Glutamatergic neuron (in vitro differentiated cells): Measurements from ENCODE around the gene CCDC192. TPM values are rescaled to one million over a fixed set of nuclear protein-coding genes. Genes with fewer than 3 reads are reported as not detected.

Experiments
- DNase-seq: peaks from one replicate; pipeline ENCODE4 v3.0.0; 2022
- H3K27ac Mint-ChIP-seq: one replicate; pipeline ENCODE4 v1.8.0; 2020; ENCODE audit warnings: mild to moderate bottlenecking, mixed read lengths, inconsistent platforms; ENCODE audit not compliant: unreplicated experiment
- H3K27me3 Mint-ChIP-seq: one replicate; pipeline ENCODE4 v1.8.0; 2020; ENCODE audit warnings: mild to moderate bottlenecking, moderate library complexity, mixed read lengths, inconsistent platforms; ENCODE audit not compliant: unreplicated experiment
- H3K36me3 Mint-ChIP-seq: one replicate; pipeline ENCODE4 v1.8.0; 2020; ENCODE audit warnings: mild to moderate bottlenecking, mixed read lengths, inconsistent platforms; ENCODE audit not compliant: unreplicated experiment
- H3K4me1 Mint-ChIP-seq: one replicate; pipeline ENCODE4 v1.8.0; 2020; ENCODE audit warnings: mild to moderate bottlenecking, low read depth, mixed read lengths, inconsistent platforms; ENCODE audit not compliant: unreplicated experiment
- H3K4me3 Mint-ChIP-seq: one replicate; pipeline ENCODE4 v1.8.0; 2020; ENCODE audit warnings: mild to moderate bottlenecking, mixed read lengths, inconsistent platforms; ENCODE audit not compliant: unreplicated experiment
- H3K9me3 Mint-ChIP-seq: one replicate; pipeline ENCODE4 v1.8.0; 2020; ENCODE audit warnings: mild to moderate bottlenecking, moderate library complexity, mixed read lengths, inconsistent platforms; ENCODE audit not compliant: unreplicated experiment
- total RNA-seq: library from RNA; stranded (reverse); fragmentation: NEBNext Ultra II Directional; extraction: Animal tissue kit (Norgen Biotek cat#: 25700); gene quantifications from one replicate; pipeline ENCODE4 v1.2.1, GENCODE V29; 2021; ENCODE audit not compliant: unreplicated experiment
- TF ChIP-seq, protein P1 (sequence below): fragments of 200-600 bp; sonication (generic); IDR thresholded peaks from one replicate; pipeline ENCODE4 v1.5.0; 2021; ENCODE audit not compliant: partially characterized antibody, unreplicated experiment

CCDC192 gene
- total RNA-seq, 1 donor from 2014 or later = not detected

DNA sequence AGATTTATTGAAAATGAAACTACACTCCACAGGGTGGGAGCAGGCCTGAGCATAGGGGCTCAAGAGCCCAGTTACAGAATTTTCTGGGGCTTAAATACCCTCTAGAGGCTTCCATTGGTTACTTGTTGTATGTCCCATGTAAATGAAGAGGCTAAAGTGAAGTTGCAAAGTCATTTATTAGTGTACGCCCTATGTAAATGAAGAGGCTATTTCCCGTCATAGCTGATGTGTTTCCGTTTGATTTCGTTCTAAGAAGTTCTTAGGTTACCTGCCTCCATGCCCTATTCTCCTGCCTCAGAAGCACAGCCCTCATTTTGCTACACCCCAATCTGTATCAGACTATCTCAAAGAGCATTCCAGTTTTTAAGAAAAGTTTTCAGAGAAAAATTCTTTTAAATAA is 273.3 kb downstream of the CCDC192 start:
- no peaks in the 10 kb centered on the region for H3K36me3 Mint-ChIP-seq
- no peak for DNase-seq
- no peak overlapping the region for H3K27ac Mint-ChIP-seq
- H3K27me3 Mint-ChIP-seq = no peaks in the 10 kb centered on the region
- H3K4me1 Mint-ChIP-seq = no peaks in the 10 kb centered on the region
- no peaks in the 10 kb centered on the region for H3K9me3 Mint-ChIP-seq
- TF ChIP-seq, protein P1, sequence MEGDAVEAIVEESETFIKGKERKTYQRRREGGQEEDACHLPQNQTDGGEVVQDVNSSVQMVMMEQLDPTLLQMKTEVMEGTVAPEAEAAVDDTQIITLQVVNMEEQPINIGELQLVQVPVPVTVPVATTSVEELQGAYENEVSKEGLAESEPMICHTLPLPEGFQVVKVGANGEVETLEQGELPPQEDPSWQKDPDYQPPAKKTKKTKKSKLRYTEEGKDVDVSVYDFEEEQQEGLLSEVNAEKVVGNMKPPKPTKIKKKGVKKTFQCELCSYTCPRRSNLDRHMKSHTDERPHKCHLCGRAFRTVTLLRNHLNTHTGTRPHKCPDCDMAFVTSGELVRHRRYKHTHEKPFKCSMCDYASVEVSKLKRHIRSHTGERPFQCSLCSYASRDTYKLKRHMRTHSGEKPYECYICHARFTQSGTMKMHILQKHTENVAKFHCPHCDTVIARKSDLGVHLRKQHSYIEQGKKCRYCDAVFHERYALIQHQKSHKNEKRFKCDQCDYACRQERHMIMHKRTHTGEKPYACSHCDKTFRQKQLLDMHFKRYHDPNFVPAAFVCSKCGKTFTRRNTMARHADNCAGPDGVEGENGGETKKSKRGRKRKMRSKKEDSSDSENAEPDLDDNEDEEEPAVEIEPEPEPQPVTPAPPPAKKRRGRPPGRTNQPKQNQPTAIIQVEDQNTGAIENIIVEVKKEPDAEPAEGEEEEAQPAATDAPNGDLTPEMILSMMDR = no peak
- H3K4me3 Mint-ChIP-seq = no peak overlapping the region

GRCh38 chr5:127976991-127977717 is 274.0 kb downstream of the CCDC192 start:
- H3K9me3 Mint-ChIP-seq = no peaks in the 10 kb centered on the region
- H3K36me3 Mint-ChIP-seq = no peaks in the 10 kb centered on the region
- no peak for DNase-seq
- no peaks in the 10 kb centered on the region for H3K27me3 Mint-ChIP-seq
- H3K4me1 Mint-ChIP-seq = no peaks in the 10 kb centered on the region
- TF ChIP-seq, protein P1 = no peak
- no peak overlapping the region for H3K27ac Mint-ChIP-seq
- no peak overlapping the region for H3K4me3 Mint-ChIP-seq

DNA sequence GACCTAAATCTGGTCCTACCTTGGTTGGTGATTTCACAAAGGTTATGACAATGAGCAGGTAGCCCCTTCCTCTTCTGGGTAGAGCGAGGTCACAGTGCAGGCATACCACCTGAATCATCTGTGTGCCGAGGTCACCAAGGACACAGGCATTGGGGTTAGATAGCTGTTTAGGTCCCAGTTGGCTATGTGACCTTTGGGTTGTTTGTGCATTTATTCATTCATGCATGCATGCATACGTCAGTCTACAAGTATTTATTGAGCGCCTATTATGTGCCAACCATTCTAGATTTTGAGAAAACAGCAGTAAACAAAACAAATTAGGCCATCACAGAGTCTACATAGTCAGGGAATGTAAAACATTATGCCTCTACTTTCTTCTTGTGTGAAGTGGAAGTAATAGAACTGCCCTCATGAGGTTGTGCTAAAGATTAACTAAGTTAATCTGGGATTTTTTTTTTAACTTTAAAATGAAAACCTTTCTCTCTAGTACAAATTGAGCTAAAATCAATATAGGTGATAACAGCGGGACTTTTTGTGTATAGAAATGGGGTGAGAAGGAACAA is 275.6 kb downstream of the CCDC192 start:
- DNase-seq = no peak

GRCh38 chr5:127979475-127979874 is 276.3 kb downstream of the CCDC192 start:
- no peaks in the 10 kb centered on the region for H3K36me3 Mint-ChIP-seq
- H3K27ac Mint-ChIP-seq = no peak overlapping the region
- H3K4me1 Mint-ChIP-seq = no peaks in the 10 kb centered on the region
- TF ChIP-seq, protein P1 = no peak
- no peaks in the 10 kb centered on the region for H3K9me3 Mint-ChIP-seq
- no peak for DNase-seq
- no peaks in the 10 kb centered on the region for H3K27me3 Mint-ChIP-seq
- H3K4me3 Mint-ChIP-seq = no peak overlapping the region

More for the DNA sequence above, 275.6 kb downstream of the CCDC192 start:
- no peak overlapping the region for H3K4me3 Mint-ChIP-seq
- H3K9me3 Mint-ChIP-seq = no peaks in the 10 kb centered on the region
- H3K27ac Mint-ChIP-seq = no peak overlapping the region
- H3K36me3 Mint-ChIP-seq = no peaks in the 10 kb centered on the region
- no peaks in the 10 kb centered on the region for H3K27me3 Mint-ChIP-seq
- TF ChIP-seq, protein P1 = no peak
- no peaks in the 10 kb centered on the region for H3K4me1 Mint-ChIP-seq

DNA sequence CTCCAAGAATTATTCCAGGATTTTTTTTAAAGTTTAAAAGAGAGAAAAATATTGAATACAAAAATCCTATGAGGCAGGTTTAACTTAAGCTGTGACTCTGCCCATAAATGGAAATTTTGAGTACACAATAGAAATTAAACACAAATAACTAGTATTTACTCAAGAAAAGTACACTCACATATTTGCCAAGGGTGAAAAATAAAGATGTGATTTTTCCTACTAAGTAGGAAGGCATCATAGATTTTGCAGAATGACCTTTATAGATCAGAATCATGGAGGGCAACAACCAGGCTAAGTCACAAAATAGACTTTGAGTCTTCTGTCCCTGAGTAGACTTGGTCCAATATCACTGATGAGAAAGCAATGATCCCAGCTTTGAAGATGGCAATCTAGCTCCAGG is 277.7 kb downstream of the CCDC192 start:
- no peak for DNase-seq

More for the DNA sequence above, 277.7 kb downstream of the CCDC192 start:
- no peak overlapping the region for H3K4me3 Mint-ChIP-seq
- H3K27ac Mint-ChIP-seq = no peak overlapping the region
- TF ChIP-seq, protein P1 = no peak
- no peaks in the 10 kb centered on the region for H3K9me3 Mint-ChIP-seq
- no peaks in the 10 kb centered on the region for H3K4me1 Mint-ChIP-seq
- H3K27me3 Mint-ChIP-seq = no peaks in the 10 kb centered on the region
- H3K36me3 Mint-ChIP-seq = no peaks in the 10 kb centered on the region
